Loucy (cell line): ENCODE measurements around the gene XPNPEP1.

Experiments used
- EZH2phosphoT487 ChIP-seq: fragments of 200-600 bp; IDR thresholded peaks from 2 replicates; pipeline ENCODE4 v1.6.1; 2018; ENCODE audit warnings: antibody characterized with exemption, mild to moderate bottlenecking, moderate library complexity, borderline replicate concordance
- TF ChIP-seq, protein P1 (sequence below): fragments of 200-600 bp; sonication (generic); conservative IDR thresholded peaks from 2 replicates; pipeline ENCODE4 v1.5.1; 2014; ENCODE audit warnings: mild to moderate bottlenecking, antibody characterized with exemption, low read length

DNA sequence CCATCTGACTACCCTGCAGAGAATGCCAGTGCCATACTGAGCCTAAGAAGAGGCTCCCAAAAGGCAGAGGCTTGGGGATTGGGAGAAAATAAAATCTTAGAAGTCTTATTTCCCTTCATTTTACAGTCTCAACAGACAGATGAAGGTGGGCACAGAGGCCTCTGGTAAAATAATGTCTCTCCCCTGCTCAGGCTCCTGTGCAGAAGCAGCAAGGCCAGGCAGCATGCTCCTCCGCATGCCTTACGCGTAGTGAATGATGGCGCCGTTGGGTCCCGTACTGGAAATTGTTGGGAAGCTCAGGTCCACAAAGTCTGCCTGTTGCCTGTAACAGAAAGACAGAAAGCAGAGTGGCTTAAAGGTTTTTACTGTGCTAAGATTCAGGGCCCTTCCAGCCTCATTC, 45.8 kb downstream of the XPNPEP1 start:
- TF ChIP-seq, protein P1, sequence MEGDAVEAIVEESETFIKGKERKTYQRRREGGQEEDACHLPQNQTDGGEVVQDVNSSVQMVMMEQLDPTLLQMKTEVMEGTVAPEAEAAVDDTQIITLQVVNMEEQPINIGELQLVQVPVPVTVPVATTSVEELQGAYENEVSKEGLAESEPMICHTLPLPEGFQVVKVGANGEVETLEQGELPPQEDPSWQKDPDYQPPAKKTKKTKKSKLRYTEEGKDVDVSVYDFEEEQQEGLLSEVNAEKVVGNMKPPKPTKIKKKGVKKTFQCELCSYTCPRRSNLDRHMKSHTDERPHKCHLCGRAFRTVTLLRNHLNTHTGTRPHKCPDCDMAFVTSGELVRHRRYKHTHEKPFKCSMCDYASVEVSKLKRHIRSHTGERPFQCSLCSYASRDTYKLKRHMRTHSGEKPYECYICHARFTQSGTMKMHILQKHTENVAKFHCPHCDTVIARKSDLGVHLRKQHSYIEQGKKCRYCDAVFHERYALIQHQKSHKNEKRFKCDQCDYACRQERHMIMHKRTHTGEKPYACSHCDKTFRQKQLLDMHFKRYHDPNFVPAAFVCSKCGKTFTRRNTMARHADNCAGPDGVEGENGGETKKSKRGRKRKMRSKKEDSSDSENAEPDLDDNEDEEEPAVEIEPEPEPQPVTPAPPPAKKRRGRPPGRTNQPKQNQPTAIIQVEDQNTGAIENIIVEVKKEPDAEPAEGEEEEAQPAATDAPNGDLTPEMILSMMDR: no peak
- no peak for TF ChIP-seq EZH2phosphoT487
